Coronary artery (tissue), 2 donors: Measurements from ENCODE around the gene MRRF.

Experiments used
- DNase-seq: peaks from one replicate; pipeline ENCODE4 v3.0.0-alpha.2; 2017; ENCODE audit warnings: low spot score
- H3K27ac ChIP-seq, 2 donors: fragments of 200-600 bp; sonication (generic); one replicate each; pipeline ENCODE4 v1.5.1; 2016 to 2019
- H3K4me3 ChIP-seq: fragments of 200-600 bp; sonication (generic); 2 replicates; pipeline ENCODE4 v1.5.1; 2016; ENCODE audit warnings: mild to moderate bottlenecking, moderate library complexity
- TF ChIP-seq, protein P1 (sequence below): fragments of 200-600 bp; sonication (generic); IDR thresholded peaks from one replicate; pipeline ENCODE4 v1.5.1; 2019; ENCODE audit warnings: antibody characterized with exemption

The MRRF gene

GRCh38 chr9:122337556-122337929, 72.9 kb downstream of the MRRF start:
- TF ChIP-seq, protein P1, sequence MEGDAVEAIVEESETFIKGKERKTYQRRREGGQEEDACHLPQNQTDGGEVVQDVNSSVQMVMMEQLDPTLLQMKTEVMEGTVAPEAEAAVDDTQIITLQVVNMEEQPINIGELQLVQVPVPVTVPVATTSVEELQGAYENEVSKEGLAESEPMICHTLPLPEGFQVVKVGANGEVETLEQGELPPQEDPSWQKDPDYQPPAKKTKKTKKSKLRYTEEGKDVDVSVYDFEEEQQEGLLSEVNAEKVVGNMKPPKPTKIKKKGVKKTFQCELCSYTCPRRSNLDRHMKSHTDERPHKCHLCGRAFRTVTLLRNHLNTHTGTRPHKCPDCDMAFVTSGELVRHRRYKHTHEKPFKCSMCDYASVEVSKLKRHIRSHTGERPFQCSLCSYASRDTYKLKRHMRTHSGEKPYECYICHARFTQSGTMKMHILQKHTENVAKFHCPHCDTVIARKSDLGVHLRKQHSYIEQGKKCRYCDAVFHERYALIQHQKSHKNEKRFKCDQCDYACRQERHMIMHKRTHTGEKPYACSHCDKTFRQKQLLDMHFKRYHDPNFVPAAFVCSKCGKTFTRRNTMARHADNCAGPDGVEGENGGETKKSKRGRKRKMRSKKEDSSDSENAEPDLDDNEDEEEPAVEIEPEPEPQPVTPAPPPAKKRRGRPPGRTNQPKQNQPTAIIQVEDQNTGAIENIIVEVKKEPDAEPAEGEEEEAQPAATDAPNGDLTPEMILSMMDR: no peak
- DNase-seq: no peak
- H3K27ac ChIP-seq: no peak overlapping the region
- no peak overlapping the region for H3K4me3 ChIP-seq

- TF ChIP-seq, protein P1: no peak
- DNase-seq: no peak
- Histone ChIP-seq H3K4me3 (no peak overlapping the region), H3K27ac (no peak overlapping the region)
These were observed 73.9 kb downstream of the MRRF start for GRCh38 chr9:122338536-122338935.

DNA sequence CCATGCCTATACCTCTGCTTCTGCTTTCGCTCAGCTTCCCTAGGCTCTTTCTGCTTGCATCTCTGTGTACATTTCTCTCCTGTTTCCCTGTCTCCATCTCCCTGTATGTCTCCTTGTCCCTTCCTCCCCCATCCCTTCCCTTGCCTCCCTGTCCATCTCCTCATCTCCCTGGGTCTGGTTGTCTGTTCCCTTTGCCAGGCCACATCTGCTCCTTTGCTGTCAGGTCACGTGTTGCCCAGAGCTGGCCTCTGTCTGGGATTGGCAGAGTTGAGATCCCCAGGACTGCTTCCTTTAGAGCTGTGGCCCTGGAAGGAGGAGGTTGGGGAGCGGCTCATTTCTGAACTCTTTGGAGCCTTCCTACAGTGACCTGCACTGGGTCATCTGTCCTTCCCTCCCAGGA, 74.3 kb downstream of the MRRF start:
- Histone ChIP-seq H3K27ac (no peak overlapping the region), H3K4me3 (no peak overlapping the region)
- DNase-seq: no peak
- TF ChIP-seq, protein P1: no peak

DNA sequence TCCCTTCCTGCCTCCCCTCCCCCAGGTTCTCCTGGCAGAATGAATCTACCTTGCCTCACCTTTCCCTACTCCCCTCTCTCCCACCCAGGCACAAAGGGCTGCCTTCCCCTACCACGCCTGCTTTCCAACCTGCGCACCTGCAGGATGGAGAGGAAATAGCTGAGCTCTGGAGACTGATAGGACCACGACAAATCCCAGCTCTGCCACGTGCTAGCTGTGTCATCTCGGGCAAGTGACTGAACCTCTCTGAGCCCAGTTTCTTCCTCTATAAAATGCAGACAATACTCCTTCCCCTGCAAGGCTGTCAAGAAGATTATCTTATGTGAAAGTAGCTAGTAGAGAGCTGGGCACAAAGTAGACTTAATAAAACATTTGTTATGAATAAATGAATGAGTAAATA, 74.9 kb downstream of the MRRF start:
- no peak for DNase-seq
- H3K4me3 ChIP-seq: no peak overlapping the region
- TF ChIP-seq, protein P1: no peak
- no peak overlapping the region for H3K27ac ChIP-seq

DNA sequence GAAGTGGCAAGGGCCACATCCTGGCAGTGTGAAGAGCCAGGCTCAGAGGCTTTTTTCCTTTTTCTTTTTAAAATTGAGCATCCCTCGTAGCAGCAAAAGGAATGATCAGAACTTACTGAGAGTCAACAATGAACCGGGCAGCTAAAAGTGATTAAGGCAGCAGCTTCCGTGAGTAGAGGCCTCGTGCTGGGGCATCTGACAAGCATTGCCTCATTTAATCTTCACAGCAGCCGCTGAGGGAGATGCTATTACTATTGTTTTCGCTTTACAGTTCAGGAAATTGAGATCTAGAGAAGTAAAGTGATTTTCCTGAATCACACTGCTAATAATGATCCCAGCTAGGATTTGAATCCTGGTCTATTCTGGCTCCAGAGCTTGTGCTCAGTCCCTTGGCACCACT, 75.5 kb downstream of the MRRF start:
- Histone ChIP-seq H3K4me3 (no peak overlapping the region), H3K27ac (peak overlapping the region in 1 of 2 donors; percentile 10)
- TF ChIP-seq, protein P1: no peak

DNA sequence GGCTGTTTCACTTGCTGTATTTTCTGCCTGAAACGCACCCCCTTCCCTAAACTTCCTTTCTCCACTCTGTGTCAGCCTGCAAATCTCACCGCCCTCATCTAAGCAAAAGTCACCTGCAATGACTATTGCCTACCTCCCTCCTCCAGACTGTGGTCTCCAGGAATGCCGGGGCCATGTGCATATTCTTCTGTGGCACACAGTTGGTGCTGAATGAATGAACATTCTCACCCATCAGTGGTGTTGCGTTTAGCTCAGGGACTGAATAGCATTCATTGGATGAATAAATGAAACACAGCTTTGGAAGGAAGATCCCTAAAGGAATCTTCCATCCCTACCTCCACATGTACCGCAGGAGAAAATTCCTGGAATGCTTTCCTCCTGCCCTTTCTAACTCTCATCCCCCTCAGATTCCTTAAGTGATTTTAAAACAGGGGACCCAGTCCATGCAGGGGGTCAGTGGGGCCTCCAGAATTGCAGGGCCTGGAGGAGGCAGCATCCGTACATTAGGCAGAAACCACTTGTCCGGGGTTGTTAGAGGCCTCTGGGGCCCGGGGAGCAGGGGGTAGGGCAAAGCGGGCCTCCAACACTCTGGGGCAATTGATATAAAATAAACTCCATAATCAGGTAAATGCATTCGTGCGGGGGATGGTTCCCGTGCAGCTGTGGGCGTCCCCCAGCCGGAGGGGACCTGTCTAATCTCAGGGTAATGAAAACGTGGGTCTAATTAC, 77.8 kb downstream of the MRRF start:
- no peak overlapping the region for H3K27ac ChIP-seq
- no peak overlapping the region for H3K4me3 ChIP-seq
- no peak for DNase-seq
- TF ChIP-seq, protein P1: no peak

More for the DNA sequence above, 75.5 kb downstream of the MRRF start:
- DNase-seq: no peak
